HAP-1 (cell line): ENCODE results near the gene DPP9.

Experiments used
- DNase-seq, 2 experiments: peaks; one replicate each; pipeline ENCODE4 v3.0.0-alpha.2; 2016 to 2020; ENCODE audit warnings: low spot score in 2 of 2
- H3K27me3 ChIP-seq: fragments of 250-450 bp; sonication (Bioruptor Pico); 2 replicates; pipeline ENCODE4 v1.5.1; 2020; ENCODE audit warnings: low read depth, mild to moderate bottlenecking, moderate library complexity
- H3K36me3 ChIP-seq: fragments of 250-450 bp; sonication (Bioruptor Pico); replicated peaks from 2 replicates; pipeline ENCODE4 v1.5.1; 2020; ENCODE audit warnings: mild to moderate bottlenecking
- H3K4me1 ChIP-seq: fragments of 250-450 bp; sonication (Bioruptor Pico); 2 replicates; pipeline ENCODE4 v1.5.1; 2020; ENCODE audit warnings: mild to moderate bottlenecking
- H3K4me3 ChIP-seq: fragments of 250-450 bp; sonication (Bioruptor Pico); 2 replicates; pipeline ENCODE4 v1.5.1; 2020; ENCODE audit warnings: mild to moderate bottlenecking, moderate library complexity
- H3K9me3 ChIP-seq: fragments of 250-450 bp; sonication (Bioruptor Pico); 2 replicates; pipeline ENCODE4 v1.5.1; 2020; ENCODE audit warnings: mild to moderate bottlenecking, moderate library complexity
- in situ Hi-C: fragments of 300-500 bp; cut with MboI; formaldehyde crosslinking; loops from 3 replicates; pipeline ENCODE4 v1.14.3; 2020; ENCODE audit warnings: low sequenced_read_pairs, inconsistent platforms, mixed read lengths

Gene DPP9

GRCh38 chr19:4723595-4724514, at the start of gene DPP9:
DPP9 (minus strand) TSS chr19:4723842; CDS start chr19:4719906, 3,936 bp downstream.
- DNase-seq: peak; percentile 95 to 98
- in situ Hi-C loops: no loop called here
- Histone ChIP-seq H3K27me3 (no peaks in the 10 kb centered on the region), H3K9me3 (no peaks in the 10 kb centered on the region), H3K4me3 (peak within 1 kb of the TSS; percentile 93), H3K4me1 (no peaks in the 10 kb centered on the region; the same call in 1 of the 2 replicates), H3K36me3 (peaks cover 21% of the 10 kb centered on the region)

DNA sequence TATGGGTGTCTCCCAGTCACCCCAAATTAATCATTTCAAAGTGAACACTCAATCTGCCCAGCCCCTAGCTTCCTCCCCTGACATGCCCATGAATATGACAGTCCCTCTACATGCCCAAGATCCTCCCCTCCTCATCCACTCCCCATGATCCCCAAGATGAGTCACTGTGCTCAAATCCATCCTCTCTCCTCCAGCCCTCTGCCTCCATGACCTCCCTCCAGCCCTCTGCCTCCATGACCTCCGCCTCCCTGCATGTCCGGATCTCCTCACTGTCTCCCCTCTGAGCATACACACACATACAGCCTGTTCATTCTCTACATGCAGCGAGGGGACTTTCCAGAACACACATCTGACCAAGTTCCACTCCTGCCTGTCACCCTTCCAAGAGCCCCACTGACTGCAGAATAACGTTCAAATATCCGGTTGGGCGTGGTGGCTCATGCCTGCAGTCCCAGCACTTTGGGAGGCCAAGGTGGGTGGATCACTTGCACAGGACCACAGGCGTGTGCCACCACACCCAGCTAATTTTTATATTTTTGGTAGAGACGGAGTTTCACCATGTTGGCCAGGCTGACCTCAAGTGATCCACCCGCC, 49.5 kb upstream of the DPP9 start:
- Histone ChIP-seq H3K4me1 (no peaks in the 10 kb centered on the region), H3K9me3 (no peaks in the 10 kb centered on the region), H3K4me3 (no peak overlapping the region), H3K27me3 (0 out of 2 replicates have a peak, but pooled peaks cover 3% of the 10 kb centered on the region), H3K36me3 (no peaks in the 10 kb centered on the region)
- no peak for DNase-seq
- in situ Hi-C loops: no loop called here

DNA sequence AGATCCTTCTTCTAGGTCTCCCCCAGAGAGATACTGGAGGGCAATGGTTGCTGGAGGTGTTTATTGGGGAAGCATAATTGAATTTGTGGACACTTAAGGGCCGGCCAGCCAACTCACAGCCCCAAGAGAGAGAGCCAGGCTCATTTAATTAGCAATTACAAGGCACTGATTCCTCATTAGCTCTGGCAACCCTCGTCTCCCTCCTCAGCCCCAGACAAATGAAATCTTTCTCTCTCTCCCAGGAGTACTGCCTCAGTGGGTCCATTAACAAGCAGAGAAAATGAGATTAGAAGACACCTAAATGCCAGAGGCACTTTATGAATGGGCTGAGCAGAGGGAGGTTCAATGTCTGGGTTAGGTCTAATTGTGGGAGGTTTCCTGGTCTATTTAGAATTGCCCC, 48.9 kb upstream of the DPP9 start:
- no peak for DNase-seq
- Histone ChIP-seq H3K4me1 (no peaks in the 10 kb centered on the region), H3K36me3 (no peaks in the 10 kb centered on the region), H3K9me3 (no peaks in the 10 kb centered on the region), H3K27me3 (0 out of 2 replicates have a peak, but pooled peaks cover 3% of the 10 kb centered on the region), H3K4me3 (no peak overlapping the region)
- in situ Hi-C loops: no loop called here

GRCh38 chr19:4768934-4769777, 45.5 kb upstream of the DPP9 start:
- H3K4me3 ChIP-seq: no peak overlapping the region
- no peaks in the 10 kb centered on the region for H3K9me3 ChIP-seq
- H3K27me3 ChIP-seq: peaks cover 3% of the 10 kb centered on the region; the same call in 1 of the 2 replicates
- no peaks in the 10 kb centered on the region for H3K4me1 ChIP-seq
- H3K36me3 ChIP-seq: no peaks in the 10 kb centered on the region
- peak; percentile 84 to 95 for DNase-seq
- in situ Hi-C loops: no loop called here

DNA sequence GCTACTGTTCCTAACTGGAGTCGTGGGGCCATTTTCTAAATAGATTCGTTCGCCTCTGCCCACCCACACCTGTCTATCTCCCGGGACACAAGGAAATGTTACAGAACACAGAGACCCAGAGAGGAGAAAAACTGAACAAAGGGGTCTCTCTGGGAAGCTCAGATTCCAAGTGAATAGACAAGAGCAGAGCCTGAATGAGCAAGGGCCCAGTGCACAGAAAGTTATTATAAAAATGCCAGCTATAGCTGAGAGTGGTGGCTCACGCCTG, 40.7 kb upstream of the DPP9 start:
- Histone ChIP-seq H3K9me3 (no peaks in the 10 kb centered on the region), H3K27me3 (peaks cover 8% of the 10 kb centered on the region; the same call in 1 of the 2 replicates), H3K4me3 (no peak overlapping the region), H3K36me3 (no peaks in the 10 kb centered on the region), H3K4me1 (peaks cover 3% of the 10 kb centered on the region; the same call in 1 of the 2 replicates)
- DNase-seq: no peak
- in situ Hi-C loops: no loop called here

GRCh38 chr19:4763021-4763420, 39.4 kb upstream of the DPP9 start:
- no peaks in the 10 kb centered on the region for H3K9me3 ChIP-seq
- DNase-seq: no peak
- H3K4me3 ChIP-seq: no peak overlapping the region
- peaks cover 3% of the 10 kb centered on the region; the same call in 1 of the 2 replicates for H3K4me1 ChIP-seq
- no peaks in the 10 kb centered on the region for H3K36me3 ChIP-seq
- in situ Hi-C loops: no loop called here
- peaks cover 8% of the 10 kb centered on the region; the same call in 1 of the 2 replicates for H3K27me3 ChIP-seq

DNA sequence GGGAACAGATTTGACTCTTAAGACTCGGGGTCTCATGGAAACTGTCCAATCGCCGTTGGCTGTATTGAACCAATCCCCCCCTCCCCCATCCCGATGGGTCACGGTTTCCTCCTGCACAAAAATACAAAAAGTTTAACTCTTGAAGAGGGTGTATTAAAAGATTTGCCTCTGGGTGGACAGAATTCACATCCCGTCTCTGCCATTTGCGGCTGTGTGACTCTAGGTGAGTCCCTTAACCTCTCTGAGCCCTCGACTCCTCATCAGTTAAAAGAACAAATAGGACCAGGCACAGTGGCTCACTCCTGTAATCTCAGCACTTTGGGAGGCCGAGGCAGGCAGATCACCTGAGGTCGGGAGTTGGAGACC, 36.6 kb upstream of the DPP9 start:
- H3K4me3 ChIP-seq: peak overlapping the region; percentile 20
- peaks cover 6% of the 10 kb centered on the region; the same call in 1 of the 2 replicates for H3K27me3 ChIP-seq
- no peaks in the 10 kb centered on the region for H3K36me3 ChIP-seq
- H3K4me1 ChIP-seq: peaks cover 3% of the 10 kb centered on the region; the same call in 1 of the 2 replicates
- no peaks in the 10 kb centered on the region for H3K9me3 ChIP-seq
- in situ Hi-C loops: no loop called here
- no peak for DNase-seq

DNA sequence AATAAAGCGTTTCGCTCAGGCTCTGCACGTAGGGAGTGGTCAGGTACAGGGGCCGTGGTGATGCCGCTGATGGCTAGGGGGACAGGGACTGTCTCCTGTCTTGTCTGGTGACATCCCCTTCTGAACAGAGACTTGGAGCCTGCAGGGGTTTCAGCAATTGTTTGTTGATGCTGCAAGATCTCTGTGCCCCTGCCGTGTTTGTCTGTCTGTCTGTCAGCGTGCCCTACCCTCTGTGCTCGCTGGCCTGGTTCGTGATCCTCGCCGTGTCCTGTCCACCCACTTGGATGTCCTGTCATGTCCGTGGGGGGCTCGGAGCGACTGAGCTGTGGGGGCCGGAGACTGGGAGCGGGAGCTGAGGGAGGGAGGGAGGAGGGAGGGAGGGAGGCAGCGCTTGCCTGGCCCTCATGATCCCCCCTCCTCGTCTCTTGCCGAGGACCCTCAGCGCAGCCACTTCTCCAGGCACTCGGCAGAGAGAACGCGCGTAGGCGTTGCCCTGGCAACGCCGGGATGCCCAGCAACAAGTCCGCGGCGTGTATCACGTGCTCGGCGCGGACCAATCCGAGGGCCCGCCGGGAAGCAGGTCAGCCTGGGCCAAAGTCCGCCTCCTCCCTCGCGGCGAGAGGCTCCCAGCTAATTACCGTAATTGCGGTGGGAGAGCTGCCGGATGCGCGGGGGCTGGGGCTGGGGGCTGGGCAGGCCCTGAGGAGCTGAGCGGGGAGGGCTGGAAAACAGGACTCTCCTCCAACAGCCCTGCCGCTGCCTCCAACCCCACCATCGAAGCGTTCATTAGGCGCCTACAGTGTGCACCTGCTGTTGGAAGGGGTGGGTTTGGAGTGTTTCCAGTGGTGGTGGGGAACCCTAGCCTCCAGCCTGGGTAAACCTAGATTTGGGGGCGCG, 36.0 kb upstream of the DPP9 start:
- peak; percentile 87 to 96 for DNase-seq
- in situ Hi-C loops: no loop called here
- Histone ChIP-seq H3K4me1 (peaks cover 3% of the 10 kb centered on the region; the same call in 1 of the 2 replicates), H3K4me3 (peak overlapping the region; percentile 20), H3K27me3 (peaks cover 4% of the 10 kb centered on the region; the same call in 1 of the 2 replicates), H3K36me3 (no peaks in the 10 kb centered on the region), H3K9me3 (no peaks in the 10 kb centered on the region)

DNA sequence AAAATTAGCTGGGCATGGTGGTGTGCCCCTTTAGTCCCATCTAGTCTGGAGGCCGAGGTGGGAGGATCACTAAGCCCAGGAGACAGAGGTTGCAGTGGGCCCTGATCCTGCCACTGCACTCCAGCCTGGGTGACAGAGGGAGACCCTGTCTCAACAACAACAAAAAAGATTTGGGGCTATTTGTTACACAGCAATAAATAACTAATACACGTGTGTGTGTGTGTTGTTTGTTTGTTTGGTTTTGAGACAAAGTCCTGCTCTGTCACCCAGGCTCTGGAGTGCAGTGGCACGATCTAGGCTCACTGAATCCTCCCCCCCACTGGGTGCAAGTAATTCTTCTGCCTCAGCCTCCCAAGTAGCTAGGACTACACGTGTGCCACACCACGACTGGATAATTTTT, 35.0 kb upstream of the DPP9 start:
- DNase-seq: no peak
- Histone ChIP-seq H3K4me3 (no peak overlapping the region), H3K9me3 (no peaks in the 10 kb centered on the region), H3K27me3 (peaks cover 3% of the 10 kb centered on the region; the same call in 1 of the 2 replicates), H3K36me3 (no peaks in the 10 kb centered on the region), H3K4me1 (peaks cover 3% of the 10 kb centered on the region; the same call in 1 of the 2 replicates)
- in situ Hi-C loops: no loop called here

DNA sequence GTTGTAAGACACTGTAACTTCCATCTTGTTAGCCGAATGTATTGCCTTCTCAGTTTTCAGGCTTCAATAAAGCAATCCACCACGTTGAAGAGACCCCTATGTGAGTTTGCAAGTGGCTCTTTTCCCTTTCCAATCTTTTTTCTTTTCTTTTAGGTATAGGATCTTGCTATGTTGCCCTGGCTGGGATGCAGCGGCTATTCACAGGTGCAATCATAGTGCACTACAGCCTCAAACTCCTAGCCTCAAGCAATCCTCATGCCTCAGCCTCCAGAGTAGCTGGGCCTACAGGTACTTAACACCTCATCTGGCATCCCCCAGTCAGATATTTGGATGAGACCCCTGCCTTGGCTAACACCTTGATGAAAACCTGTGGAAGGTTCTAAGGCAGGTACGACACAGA, 34.4 kb upstream of the DPP9 start:
- no peaks in the 10 kb centered on the region for H3K9me3 ChIP-seq
- peaks cover 3% of the 10 kb centered on the region; the same call in 1 of the 2 replicates for H3K4me1 ChIP-seq

GRCh38 chr19:4755459-4755858, 31.8 kb upstream of the DPP9 start:
- Histone ChIP-seq H3K9me3 (no peaks in the 10 kb centered on the region), H3K27me3 (no peaks in the 10 kb centered on the region), H3K36me3 (no peaks in the 10 kb centered on the region), H3K4me1 (peaks cover 3% of the 10 kb centered on the region; the same call in 1 of the 2 replicates), H3K4me3 (no peak overlapping the region)
- no peak for DNase-seq
- in situ Hi-C loops: no loop called here

More for the DNA sequence above, 34.4 kb upstream of the DPP9 start:
- in situ Hi-C loops: no loop called here
- no peaks in the 10 kb centered on the region for H3K27me3 ChIP-seq
- H3K4me3 ChIP-seq: no peak overlapping the region
- no peak for DNase-seq
- no peaks in the 10 kb centered on the region for H3K36me3 ChIP-seq

DNA sequence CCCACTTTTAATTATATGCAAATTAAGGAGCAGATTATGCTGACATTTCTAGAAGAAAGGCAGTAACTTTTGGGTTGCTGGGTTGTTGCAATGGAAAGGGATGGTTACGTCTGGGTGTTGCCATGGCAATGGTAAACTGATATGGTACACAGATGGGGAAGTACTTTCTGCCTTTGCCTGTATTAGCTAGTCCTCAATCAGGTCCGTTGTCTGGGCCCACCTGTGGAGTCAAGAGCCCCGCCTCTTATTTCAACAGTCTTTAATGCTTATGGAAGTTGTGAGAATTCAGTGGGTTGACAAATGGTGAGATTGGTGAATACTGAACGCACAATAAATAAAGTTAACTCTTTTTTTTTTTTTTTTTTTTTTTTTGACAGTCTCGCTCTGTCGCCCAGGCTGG, 30.6 kb upstream of the DPP9 start:
- DNase-seq: no peak
- H3K4me3 ChIP-seq: no peak overlapping the region
- no peaks in the 10 kb centered on the region for H3K9me3 ChIP-seq
- in situ Hi-C loops: no loop called here
- H3K27me3 ChIP-seq: no peaks in the 10 kb centered on the region
- no peaks in the 10 kb centered on the region for H3K4me1 ChIP-seq
- H3K36me3 ChIP-seq: no peaks in the 10 kb centered on the region
